HG03175 (cell line): ENCODE results near the gene TMIE.

ENCODE experiments used
- ATAC-seq: cut with Tn5 transposase; IDR thresholded peaks from one replicate; pipeline ENCODE4 v1.9.1; 2021; ENCODE audit warnings: mild to moderate bottlenecking, moderate library complexity; ENCODE audit not compliant: unreplicated experiment

TMIE gene

DNA sequence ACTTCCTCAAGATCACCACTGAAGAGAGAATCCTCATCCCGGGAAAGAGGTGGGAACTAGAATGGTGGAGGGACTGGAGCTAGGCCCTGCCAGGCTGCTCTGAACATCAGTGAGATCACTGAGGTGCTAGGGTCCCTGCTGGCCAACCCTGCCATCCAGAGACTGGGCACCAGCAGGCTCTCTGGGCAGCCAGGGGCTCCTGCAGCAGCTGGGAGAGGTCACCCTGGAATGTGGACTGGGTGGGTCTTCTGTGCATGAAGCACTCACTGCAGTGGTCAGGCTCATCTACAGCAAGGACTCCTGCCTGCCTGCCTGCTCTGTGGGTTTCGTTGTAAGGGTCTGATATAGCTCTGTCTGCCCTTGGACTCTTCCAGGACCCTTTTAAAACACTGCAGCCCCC, 32.6 kb upstream of the TMIE start:
- no peak for ATAC-seq

DNA sequence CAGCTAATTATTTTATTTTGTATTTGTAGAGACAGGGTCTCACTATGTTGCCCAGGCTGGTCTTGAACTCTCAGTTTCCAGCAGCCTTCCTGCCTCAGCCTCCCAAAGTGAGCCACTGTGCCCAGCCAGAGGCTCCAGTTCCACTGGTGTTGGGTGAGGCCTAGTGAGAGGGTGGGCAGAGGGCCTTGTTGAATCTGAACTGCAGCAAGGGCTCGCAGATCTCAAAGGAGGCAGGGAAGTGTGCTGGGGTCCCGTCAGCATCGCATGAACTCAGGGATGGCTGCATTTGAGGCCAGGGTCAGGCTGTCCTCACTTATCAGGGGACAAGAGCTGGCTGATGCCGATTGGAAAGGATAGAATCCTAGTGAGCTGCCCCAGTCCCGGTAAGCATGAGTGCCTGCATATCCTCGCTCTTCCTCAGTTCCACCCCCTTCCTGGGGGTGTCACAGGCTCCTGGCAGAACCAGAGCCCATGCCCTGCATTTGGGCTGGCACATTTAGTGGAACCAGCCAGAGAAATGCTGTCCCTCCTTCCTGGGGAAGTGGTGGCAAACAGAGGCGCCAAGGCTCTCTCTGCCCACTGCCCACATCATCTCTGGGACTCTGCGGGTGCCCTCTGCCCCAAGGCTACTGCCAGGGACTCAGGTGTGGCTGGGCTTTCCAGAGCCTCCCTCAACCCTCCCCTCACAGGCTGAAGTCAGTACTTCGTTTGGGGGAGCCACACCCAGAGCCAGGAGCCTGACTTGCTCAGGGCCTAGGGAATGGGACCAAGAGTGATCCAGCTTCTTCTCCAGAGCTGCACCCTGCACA, 31.8 kb upstream of the TMIE start:
- no peak for ATAC-seq

DNA sequence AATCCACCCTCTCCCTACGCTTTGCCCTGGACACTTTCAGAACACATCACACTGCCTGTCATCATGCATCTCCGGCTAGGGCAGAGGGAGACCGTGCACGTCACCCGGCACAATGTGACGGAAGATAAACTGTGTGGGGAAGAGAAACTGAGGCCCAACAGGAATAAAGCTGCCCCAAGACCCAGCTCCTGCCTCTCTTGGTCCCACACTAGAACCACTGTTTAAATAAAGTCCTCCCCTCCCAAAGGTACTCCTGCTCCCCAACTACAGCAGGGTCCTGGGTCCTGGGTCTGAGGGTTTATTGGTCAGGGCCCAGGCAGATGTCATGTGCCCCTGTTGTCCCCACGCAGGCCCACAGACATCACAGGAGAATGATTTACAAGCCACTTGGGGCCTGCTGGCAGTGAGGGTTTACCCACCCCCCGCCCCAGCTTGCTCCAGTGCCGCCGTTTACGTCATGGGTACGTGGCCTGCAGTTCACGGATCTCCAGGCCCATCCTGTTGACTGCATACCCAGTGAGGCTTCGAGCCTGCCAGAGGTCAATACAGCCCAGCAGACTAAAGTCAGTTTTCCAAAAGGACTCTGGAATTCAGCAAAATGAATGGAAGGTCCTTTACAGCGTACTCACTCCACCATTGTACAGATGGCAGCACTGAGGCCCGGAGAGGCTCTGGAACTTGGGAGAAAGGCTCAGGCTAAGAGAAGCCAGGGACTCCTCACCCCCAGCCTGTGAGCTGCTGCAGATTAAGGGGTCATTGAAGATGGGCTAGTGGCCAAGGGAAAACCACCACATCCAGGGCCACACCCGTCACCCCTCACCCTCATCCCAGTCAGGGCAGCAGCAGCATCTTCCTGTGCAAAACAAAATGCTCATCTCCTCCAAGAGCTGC, 30.9 kb upstream of the TMIE start:
- ATAC-seq: no peak

DNA sequence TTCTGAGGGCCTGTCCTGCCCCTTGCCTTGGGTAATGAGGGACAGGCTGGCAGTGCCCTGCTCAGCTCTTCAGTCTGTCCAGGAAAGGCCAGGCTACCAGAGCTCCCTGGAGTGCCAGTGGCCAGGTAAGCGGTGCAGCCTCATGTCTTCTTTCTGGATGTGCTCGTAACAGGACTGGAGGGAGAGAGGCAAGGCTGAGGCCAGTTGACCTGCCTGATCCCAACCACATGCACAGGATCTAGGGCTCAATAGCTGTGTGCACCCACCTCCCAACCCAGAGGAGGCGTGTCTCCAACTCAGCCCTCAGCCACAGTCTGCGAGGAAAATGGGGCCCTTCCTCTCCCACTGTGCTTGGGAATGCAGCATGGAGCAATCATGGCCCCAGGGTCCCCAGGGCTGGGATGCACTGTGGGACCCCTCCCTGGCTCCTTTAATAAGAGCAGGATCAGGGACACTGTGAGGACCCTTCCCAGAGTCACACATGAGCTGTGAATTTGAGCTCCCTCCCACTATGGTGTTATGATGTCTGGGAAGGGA, 30.2 kb upstream of the TMIE start:
- ATAC-seq: no peak

DNA sequence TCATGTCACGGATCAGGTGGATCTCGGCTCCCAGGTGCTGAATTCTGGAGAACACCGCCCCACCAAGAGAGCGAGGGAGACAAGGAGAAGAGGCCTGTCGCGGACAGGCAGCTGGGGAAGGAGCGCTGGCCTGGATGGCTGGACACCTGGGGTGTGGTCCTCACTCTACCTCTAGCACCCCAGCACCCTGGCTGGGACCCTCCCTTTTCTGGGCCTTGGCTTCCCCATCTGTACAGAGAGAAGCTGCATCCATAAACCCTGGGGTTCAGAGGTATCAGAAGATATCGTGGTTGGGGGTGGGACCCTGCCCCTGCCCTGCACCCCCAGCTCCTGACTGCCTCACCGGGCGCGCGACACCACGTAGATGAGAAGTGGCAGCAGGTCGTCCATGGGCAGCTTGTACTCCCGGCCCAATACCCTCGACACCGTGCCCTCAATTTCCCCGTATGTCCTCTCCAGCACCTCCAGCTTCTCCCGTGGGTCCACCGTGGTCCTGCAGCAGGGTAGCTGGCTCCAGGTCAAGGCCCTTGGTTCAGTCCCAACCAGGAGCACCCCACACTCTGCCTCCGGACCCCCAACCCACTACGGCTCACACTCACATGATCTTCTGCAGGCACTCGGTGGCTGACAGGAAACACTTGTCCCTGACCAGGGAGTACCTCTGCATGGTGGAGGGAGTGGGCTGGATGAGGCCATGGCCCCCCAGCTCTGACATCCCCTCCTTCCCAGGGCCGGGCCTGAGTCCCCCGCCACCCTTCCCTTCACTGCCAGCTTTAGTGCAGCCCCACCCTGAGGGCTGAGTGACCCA, 29.4 kb upstream of the TMIE start:
- no peak for ATAC-seq

DNA sequence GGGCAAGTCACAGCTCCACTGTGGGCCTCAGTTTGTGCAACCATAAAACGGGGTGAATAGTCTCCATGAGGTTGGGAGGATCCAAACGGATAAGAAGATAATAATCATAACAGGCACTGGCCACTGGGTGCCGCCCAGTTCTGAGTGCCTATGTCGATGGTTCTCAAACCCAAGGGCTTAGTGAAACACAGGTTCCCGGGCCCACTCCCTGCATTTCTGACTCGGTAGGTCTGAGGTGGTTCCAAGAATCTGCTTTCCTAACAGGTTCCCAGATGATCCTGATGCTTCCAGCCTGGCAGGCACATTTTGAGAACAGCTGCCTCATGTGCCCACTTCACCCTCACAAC, 28.9 kb upstream of the TMIE start:
- ATAC-seq: no peak

DNA sequence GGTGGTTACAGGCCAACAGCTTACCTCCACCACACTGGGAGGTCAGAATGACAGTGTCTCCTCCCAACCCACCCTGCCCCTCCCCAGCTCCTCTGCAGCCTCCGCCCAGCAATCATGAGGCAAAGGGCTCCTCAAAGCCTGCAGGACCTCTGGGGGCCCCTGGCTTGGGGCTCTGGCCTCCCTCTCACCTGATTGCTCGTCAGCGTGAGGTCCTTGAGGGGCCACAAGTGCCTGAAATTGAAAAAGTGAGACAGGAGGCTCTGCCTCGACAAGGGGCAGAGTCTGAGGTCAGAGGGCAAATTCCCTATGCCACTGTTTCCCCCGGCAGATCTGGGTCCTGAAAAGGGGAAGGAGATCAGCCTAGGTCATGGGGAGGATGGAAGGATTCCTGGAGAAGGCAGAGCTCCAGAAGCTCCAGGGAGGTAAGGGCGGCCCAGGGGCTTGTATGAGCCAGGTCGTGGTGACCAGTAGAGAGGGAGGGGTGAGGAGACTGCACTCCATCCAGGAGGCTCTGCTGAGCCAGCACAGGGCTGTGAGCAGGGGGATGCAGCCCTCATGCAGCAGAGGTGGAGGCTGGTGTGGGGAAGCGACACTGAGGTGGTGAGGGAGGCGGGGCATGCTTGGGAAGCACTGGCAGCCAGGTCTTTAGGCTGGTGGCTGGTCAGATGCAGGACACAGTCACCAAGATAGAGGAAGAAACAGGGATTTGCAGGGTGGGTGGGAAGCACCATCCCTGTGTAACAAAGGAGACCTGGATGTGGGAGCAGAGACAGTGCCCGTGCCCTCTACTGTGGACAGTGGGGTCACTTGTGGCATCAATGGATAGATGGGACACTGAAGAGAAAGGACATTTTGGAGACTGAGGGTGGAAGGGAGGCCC, 27.8 kb upstream of the TMIE start:
- ATAC-seq: no peak

DNA sequence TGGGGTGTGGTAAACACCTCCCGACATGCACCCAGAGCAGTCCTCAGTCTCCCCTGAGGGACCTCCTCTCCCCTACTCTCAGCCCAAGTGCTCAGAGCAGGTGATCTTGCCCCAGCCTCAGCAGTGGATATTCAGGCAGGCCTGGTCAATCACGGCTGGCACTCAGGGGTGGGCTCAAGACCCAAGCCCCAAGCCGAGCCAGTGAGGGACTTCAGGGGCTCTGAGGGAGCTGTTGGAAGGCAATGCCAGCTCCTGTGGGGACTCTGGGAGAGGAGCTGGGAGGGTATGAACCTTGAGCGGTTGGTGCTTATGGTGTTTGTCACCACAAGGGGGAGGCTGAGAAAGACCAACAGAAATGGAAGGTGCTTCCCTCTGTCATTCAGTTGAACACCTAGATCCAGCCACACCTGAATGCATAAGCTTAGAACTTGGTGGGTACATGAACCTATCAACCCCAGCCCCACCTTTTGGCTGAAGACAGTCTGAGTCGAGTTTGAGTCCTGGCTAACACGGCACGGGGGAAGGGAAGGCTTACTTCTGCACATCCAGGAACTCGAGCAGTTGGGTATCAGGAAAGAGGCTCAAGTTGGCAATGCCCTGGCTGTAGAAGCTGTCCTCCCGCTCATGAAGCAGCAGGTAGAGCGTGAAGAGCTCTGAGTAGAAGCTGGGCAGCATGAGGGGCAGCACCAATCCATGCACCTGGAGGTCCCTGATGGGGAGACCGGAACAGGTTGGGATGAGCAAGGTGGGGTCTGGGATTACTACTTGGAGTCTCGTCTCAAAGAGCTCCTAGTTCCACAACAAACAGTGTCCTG, 27.0 kb upstream of the TMIE start:
- ATAC-seq: no peak

DNA sequence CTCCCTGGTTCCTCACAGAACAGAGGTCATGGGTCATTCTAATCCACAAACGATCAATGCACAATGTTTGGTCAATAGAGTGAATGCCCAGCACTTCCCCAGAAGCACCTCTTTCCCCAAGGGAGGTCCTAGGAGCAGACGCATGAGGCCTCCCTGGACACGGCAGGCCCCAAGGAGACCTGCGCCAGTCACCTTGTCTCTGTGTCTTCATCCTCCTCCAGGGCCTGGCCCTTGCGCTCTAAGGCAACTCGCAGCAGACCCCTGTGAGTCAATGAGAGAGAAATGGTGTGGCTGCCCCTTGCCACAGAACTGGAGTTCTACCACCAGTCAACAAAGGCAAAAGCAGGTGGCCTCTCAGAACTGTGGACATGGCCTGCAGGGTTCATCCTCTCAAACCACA, 25.8 kb upstream of the TMIE start:
- ATAC-seq: no peak

DNA sequence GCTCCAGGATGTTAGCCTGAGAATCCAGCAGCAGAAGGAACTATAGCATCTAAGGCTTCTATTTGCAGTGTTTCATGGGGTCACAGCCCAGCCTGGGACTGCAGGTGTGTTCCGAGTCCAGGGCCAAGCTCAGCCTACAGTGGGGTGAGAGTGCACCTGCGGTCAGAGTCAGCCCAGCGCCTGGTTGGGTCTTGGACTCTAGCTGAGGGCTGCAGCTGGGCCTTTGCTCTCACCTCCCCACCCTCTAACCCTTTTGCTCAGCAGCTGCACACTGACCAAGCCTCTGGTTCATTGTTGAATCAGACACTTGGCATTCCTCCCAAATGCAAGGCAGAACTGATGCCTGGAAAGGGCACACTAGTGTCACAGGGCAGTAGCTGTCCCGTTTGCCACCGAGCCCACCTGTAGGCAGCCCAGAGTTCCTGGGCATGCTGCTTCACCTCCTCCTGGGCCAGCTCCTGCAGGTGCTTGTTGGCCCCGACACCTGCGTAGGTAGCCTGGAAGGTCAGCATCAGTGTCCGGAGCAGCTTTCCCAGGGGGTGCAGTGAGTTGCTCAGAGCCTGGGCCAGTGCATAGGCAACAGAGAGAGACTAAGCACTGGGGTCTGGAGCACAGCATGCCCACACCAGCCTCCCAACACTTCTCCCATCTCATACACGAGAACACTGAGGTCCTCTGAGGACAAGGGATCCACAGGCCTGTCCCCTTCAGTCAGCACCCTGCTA, 25.2 kb upstream of the TMIE start:
- ATAC-seq: no peak

DNA sequence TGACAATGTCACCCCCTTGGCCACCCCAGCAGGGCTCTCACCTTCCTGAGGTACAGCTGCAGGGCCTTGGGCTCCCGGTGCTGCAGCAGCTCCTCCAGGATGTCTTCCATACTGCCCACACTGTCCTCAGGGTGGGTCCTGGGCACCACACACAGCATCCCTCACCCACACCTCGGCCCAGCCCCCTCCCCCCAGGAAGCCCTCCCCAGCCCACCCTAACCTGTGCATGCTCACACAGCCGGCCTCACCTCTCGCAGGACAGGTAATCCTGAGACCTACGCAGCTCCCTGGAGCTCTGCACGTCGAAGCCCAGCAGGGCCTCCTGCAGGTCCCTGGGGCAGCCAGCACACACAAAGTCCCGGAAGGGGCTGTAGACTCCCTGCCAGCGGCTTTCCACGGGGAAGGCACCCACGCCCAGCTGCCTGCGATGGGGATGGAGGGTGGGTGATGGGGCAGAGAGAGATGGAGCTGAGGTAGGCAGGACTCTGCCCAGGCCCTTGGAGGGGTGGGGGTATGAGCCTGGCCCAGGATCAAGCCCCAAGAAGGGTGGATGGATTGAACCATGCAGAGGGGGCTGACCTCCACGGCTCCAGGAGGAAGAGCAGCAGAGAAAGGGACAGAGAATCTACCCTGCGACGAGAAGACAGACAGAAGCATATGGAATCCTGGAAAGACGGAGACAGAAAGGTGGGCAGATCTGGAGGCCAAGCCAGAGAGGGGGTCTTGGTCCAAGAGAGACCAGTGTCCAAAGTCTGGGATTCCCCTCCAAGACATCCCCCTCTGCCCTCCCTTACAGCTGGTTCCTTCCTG, 24.4 kb upstream of the TMIE start:
- ATAC-seq: no peak

DNA sequence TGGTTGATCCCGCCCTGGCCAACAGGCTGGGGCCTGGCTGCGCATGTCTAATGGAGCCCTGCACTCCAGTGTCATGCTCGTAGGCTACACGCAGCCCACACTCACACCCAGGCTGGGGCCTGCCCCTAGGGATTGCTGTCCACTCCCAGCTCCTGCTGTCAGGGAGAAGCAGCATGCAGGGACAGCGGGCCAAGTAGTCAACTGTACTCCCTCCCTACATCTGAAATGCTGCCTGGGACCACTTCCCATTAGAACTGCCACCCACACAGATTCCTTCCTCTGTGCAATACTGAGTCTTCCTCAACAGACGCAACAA, 23.8 kb upstream of the TMIE start:
- no peak for ATAC-seq

DNA sequence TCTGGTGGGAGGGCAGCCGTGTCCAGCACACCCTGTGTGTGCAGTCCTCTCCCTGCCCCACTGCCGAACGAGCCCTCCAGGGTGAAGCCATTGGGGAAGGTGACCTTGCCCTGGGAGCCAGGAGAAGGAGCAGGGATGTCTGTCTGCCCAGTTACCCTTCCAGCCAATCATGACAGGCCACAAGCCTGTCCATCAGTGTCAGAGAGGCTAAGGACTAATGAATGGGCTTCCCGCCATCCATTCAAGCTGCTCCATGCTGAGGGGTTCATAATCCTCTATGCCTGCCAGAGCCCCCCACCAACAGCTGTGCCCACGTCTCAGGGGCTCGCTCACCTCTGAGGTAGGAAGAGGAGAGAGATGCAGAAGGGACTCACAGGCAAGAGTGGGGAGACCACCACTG, 22.9 kb upstream of the TMIE start:
- ATAC-seq: no peak

DNA sequence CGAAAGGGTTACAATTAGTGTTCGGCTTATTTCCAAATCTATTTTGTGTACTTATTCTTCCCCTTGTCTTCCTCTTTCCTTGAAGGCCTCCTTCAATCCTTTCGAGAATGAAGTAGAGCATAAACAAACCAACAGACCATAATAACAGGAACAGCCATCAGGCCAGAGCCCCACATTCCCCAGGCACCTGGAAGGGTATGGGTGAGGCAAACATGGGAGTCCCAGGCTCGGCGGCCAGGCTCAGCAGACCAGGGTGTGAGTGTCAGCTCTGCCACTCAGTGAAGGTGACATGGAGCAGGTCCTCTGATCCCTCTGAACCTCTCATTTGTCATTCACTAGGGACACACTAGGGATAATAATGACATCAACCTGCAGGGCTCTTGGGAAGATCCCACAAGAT, 21.5 kb upstream of the TMIE start:
- no peak for ATAC-seq

DNA sequence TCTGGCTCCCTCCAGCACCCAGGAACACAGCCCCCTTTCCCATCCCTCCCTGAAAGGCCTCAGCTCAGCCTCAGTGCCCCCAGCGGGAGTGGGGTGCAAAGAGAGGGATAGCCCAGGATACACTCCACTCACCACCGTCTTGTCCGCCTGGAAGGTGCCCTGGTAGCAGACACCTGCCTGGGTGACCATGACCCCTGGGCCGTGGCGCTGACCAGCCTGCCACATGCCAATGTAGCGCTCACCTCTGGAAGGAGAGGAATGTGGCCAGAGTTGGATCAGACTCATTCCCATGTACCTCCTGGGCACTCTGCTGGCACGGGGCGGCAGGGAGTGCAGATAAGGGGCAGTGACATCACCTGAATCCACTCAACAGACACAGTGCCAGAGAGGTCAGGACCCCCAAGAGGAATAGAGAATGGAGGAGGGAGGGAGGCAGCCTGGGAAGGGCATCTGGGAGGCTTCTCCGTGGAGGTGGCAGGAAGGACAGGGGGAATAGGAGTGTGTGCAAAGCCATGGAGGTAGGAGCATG, 20.8 kb upstream of the TMIE start:
- ATAC-seq: no peak

DNA sequence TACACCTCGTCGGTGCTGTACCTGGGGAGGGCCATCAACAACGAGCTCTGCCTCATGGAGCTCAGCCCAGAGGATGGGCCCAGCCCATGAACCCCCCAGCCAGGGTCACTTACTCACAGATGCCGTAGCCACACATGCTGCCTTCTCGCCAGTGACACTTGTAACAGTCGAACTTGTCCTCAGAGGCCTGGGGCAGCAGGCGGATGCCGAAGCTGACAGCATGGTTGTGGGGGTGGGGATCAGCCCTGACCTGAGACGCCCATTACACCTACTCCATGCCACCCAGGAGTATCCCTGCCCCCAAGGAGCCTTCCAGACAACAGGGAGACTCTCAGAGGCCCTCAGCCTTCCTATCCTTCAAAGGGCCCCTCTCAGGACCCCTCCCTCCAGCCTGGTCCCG, 19.8 kb upstream of the TMIE start:
- no peak for ATAC-seq

DNA sequence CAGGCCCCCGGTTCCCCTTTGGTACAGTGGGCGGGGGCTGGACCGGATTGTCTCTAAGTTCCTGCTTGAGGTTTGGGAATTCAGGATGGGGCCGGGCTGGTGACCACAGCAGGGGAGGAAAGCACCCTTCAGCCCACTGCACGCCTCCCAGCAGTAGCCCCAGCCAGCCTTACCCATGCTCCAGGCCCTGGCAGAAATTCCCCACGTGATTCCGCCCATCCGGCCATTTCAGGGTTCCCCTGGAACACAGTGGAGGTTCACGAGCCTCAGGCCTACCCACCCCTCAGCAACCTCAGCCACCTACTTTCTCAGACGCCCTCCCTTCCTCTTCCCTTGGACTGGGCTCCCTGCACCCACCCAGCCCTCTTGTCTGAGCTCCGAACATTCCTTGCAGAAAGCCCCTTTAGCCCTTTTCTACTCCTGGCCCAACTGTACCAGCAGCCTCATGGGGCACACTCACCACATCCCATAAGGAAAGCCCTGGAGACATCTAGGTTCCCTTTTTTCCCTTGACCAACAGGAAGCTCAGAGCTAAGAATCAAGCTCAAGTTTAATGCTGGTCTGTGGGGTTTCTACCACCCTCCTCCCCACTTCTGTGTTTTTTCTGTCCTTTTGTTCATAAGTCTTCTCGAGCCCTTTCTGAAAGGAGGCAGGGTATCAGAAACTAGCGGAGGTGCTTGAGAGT, 19.2 kb upstream of the TMIE start:
- no peak for ATAC-seq
